GM21390 (cell line): ENCODE measurements around the gene SIGLEC8.
"Not testable (repeated sequence)": the region's sequence is repeated elsewhere in the genome, so short reads cannot be mapped to it uniquely, and the experiment has no call there.

Experiments
- ATAC-seq: cut with Tn5 transposase; IDR thresholded peaks from one replicate; pipeline ENCODE4 v1.9.1; 2021; ENCODE audit not compliant: unreplicated experiment

SIGLEC8 gene

GRCh38 chr19:51448011-51448410 is 10.2 kb downstream of the SIGLEC8 start:
- ATAC-seq = no peak

GRCh38 chr19:51447510-51447909 is 10.7 kb downstream of the SIGLEC8 start:
- not testable (repeated sequence) for ATAC-seq

- peak; percentile 83 for ATAC-seq
Observed at GRCh38 chr19:51441410-51442390, 16.6 kb downstream of the SIGLEC8 start.

- ATAC-seq = no peak
Observed at GRCh38 chr19:51440846-51441409, 17.3 kb downstream of the SIGLEC8 start.

GRCh38 chr19:51440052-51440451 is 18.2 kb downstream of the SIGLEC8 start:
- no peak for ATAC-seq

GRCh38 chr19:51439021-51439465 is 19.2 kb downstream of the SIGLEC8 start:
- no peak for ATAC-seq

GRCh38 chr19:51434456-51434855 is 23.8 kb downstream of the SIGLEC8 start:
- no peak for ATAC-seq

- no peak for ATAC-seq
Observed at GRCh38 chr19:51433043-51433442, 25.2 kb downstream of the SIGLEC8 start.

- no peak for ATAC-seq
Observed at GRCh38 chr19:51431124-51431523, 27.1 kb downstream of the SIGLEC8 start.

- no peak for ATAC-seq
Observed at GRCh38 chr19:51430221-51430620, 28.0 kb downstream of the SIGLEC8 start.

- no peak for ATAC-seq
Observed at GRCh38 chr19:51427201-51427600, 31.1 kb downstream of the SIGLEC8 start.

GRCh38 chr19:51422053-51422448 is 36.2 kb downstream of the SIGLEC8 start:
- ATAC-seq = no peak

- ATAC-seq = no peak
Observed at GRCh38 chr19:51421229-51422052, 36.8 kb downstream of the SIGLEC8 start.

- not testable (repeated sequence) for ATAC-seq
Observed at GRCh38 chr19:51420511-51420910, 37.7 kb downstream of the SIGLEC8 start.

- no peak for ATAC-seq
Observed at GRCh38 chr19:51418707-51419106, 39.5 kb downstream of the SIGLEC8 start.

- peak; percentile 29 for ATAC-seq
Observed at GRCh38 chr19:51417810-51418157, 40.5 kb downstream of the SIGLEC8 start.

- ATAC-seq = peak; percentile 68
Observed at GRCh38 chr19:51417107-51417809, 41.0 kb downstream of the SIGLEC8 start, which contains the start of gene SIGLEC10. SIGLEC10 (minus strand) TSS chr19:51417642; CDS start chr19:51417581, 61 bp downstream.

GRCh38 chr19:51416422-51416821 is 41.8 kb downstream of the SIGLEC8 start:
- not testable (repeated sequence) for ATAC-seq

- no peak for ATAC-seq
Observed at GRCh38 chr19:51415187-51415586, 43.1 kb downstream of the SIGLEC8 start.

GRCh38 chr19:51410950-51411748 is 47.1 kb downstream of the SIGLEC8 start:
- no peak for ATAC-seq
